ENCODE results near the gene PPP2R2C. TPM values are rescaled to one million over a fixed set of nuclear protein-coding genes. Genes with fewer than 3 reads are reported as not detected.

PPP2R2C gene
- total and polyA plus RNA-seq, 2 experiments from 2014 or later, result 1.3 to 9.2 TPM

GRCh38 chr4:6520978-6521377 is 48.6 kb upstream of the PPP2R2C start:
- Histone ChIP-seq H3K9me2 (ENCODE audit: insufficient read depth) (no peaks in the 10 kb centered on the region), H3K27me3 (ENCODE audit: insufficient read depth) (no peaks in the 10 kb centered on the region), H3K27ac (ENCODE audit: low read depth) (no peak overlapping the region), H3K36me3 (ENCODE audit: insufficient read depth) (no peaks in the 10 kb centered on the region), H3K4me1 (ENCODE audit: insufficient read depth) (no peaks in the 10 kb centered on the region), H2AFZ (no peak overlapping the region), H3K4me3 (no peak overlapping the region), H3K4me2 (no peak overlapping the region), H4K20me1 (replicated peaks; ENCODE audit: insufficient read depth) (no peaks in the 10 kb centered on the region; the same call in 1 of the 2 replicates), H3K79me2 (replicated peaks; ENCODE audit: insufficient read depth) (no peaks in the 10 kb centered on the region), H3F3A (replicated peaks; ENCODE audit: low read depth) (no peaks in the 10 kb centered on the region)
- no peak overlapping the region for H3K27ac Mint-ChIP-seq
- H3K27me3 Mint-ChIP-seq (ENCODE audit: insufficient read depth, low read depth, poor library complexity), result peaks cover 12% of the 10 kb centered on the region
- H3K4me3 Mint-ChIP-seq, result no peak overlapping the region
- TF ChIP-seq ZNF114 (CRISPR knock-in tag; IDR thresholded peaks at IDR 0.05), result no peak
- H3K36me3 Mint-ChIP-seq (ENCODE audit: low read depth), result no peaks in the 10 kb centered on the region
- H3K4me1 Mint-ChIP-seq, result peaks cover 2% of the 10 kb centered on the region; the same call in 1 of the 3 replicates
- no peak for DNase-seq (ENCODE audit: low spot score)
- H3K9me3 Mint-ChIP-seq, result no peaks in the 10 kb centered on the region; the same call in 2 of the 3 replicates
- ATAC-seq, result no peak

GRCh38 chr4:6520051-6520636 is 47.7 kb upstream of the PPP2R2C start:
- Histone ChIP-seq H3K27ac (ENCODE audit: low read depth) (no peak overlapping the region), H3K9me2 (ENCODE audit: insufficient read depth) (no peaks in the 10 kb centered on the region), H2AFZ (no peak overlapping the region), H3F3A (replicated peaks; ENCODE audit: low read depth) (no peaks in the 10 kb centered on the region), H3K79me2 (replicated peaks; ENCODE audit: insufficient read depth) (no peaks in the 10 kb centered on the region), H3K4me2 (no peak overlapping the region), H3K36me3 (ENCODE audit: insufficient read depth) (no peaks in the 10 kb centered on the region), H3K27me3 (ENCODE audit: insufficient read depth) (no peaks in the 10 kb centered on the region), H3K4me1 (ENCODE audit: insufficient read depth) (no peaks in the 10 kb centered on the region), H3K4me3 (no peak overlapping the region), H4K20me1 (replicated peaks; ENCODE audit: insufficient read depth) (no peaks in the 10 kb centered on the region; the same call in 1 of the 2 replicates)
- no peak overlapping the region for H3K27ac Mint-ChIP-seq
- ATAC-seq (no peak), DNase-seq (ENCODE audit: low spot score) (no peak)
- TF ChIP-seq CREB1 (CRISPR knock-in tag; IDR thresholded peaks at IDR 0.05; ENCODE audit: low read depth) (no peak), EZH2 (IDR thresholded peaks at IDR 0.05; ENCODE audit: low read depth, unreplicated experiment) (no peak), REST (IDR thresholded peaks at IDR 0.05; ENCODE audit: unreplicated experiment) (no peak)
- no peak overlapping the region for H3K4me3 Mint-ChIP-seq
- no peaks in the 10 kb centered on the region for H3K36me3 Mint-ChIP-seq (ENCODE audit: low read depth)
- H3K9me3 Mint-ChIP-seq, result peaks cover 2% of the 10 kb centered on the region; the same call in 1 of the 3 replicates
- peaks cover 11% of the 10 kb centered on the region for H3K27me3 Mint-ChIP-seq (ENCODE audit: insufficient read depth, low read depth, poor library complexity)
- H3K4me1 Mint-ChIP-seq, result no peaks in the 10 kb centered on the region

GRCh38 chr4:6517171-6517570 is 44.8 kb upstream of the PPP2R2C start:
- Mint-ChIP-seq H3K27ac (no peak overlapping the region), H3K4me1 (no peaks in the 10 kb centered on the region), H3K4me3 (no peak overlapping the region), H3K9me3 (peaks cover 15% of the 10 kb centered on the region), H3K27me3 (ENCODE audit: insufficient read depth, low read depth, poor library complexity) (peaks cover 10% of the 10 kb centered on the region), H3K36me3 (ENCODE audit: low read depth) (no peaks in the 10 kb centered on the region)
- H3K4me2 ChIP-seq, result no peak overlapping the region
- no peaks in the 10 kb centered on the region for H3K36me3 ChIP-seq (ENCODE audit: insufficient read depth)
- no peak overlapping the region for H3K4me3 ChIP-seq
- H3K27ac ChIP-seq (ENCODE audit: low read depth), result no peak overlapping the region
- no peaks in the 10 kb centered on the region for H3K4me1 ChIP-seq (ENCODE audit: insufficient read depth)
- H3K9me2 ChIP-seq (ENCODE audit: insufficient read depth), result no peaks in the 10 kb centered on the region; the same call in 1 of the 2 replicates
- H3K27me3 ChIP-seq (ENCODE audit: insufficient read depth), result no peaks in the 10 kb centered on the region
- DNase-seq (ENCODE audit: low spot score) (no peak), ATAC-seq (no peak)
- no peaks in the 10 kb centered on the region; the same call in 1 of the 2 replicates for H4K20me1 ChIP-seq (replicated peaks; ENCODE audit: insufficient read depth)
- no peaks in the 10 kb centered on the region for H3K79me2 ChIP-seq (replicated peaks; ENCODE audit: insufficient read depth)
- H3F3A ChIP-seq (replicated peaks; ENCODE audit: low read depth), result no peaks in the 10 kb centered on the region
- H2AFZ ChIP-seq, result no peak overlapping the region
- TF ChIP-seq EZH2phosphoT487 (IDR thresholded peaks at IDR 0.05; ENCODE audit: unreplicated experiment) (no peak), NANOG (IDR thresholded peaks at IDR 0.05; ENCODE audit: borderline replicate concordance) (no peak)

Data from GM23338 (cell line).